Heart left ventricle (tissue), 13 donors: ENCODE results near the gene PSG5.
"Not testable (repeated sequence)": the region's sequence is repeated elsewhere in the genome, so short reads cannot be mapped to it uniquely, and the experiment has no call there.

Experiments used
- CTCF ChIP-seq, 12 donors: fragments of 200-600 bp; sonication (generic) in 4 of 12; IDR thresholded peaks; one replicate each; pipeline versions ENCODE4 v1.5.0 to v1.8.0; 2018 to 2022; ENCODE audit warnings: antibody characterized with exemption in 12 of 12, mild to moderate bottlenecking in 5 of 12
- POLR2A ChIP-seq, 2 donors: fragments of 450-650 bp; IDR thresholded peaks; one replicate each; pipeline ENCODE4 v1.6.1; 2017; ENCODE audit warnings: antibody characterized with exemption in 2 of 2, mild to moderate bottlenecking in 2 of 2, moderate library complexity in 2 of 2
- donor health status: ischemic (EF 13 %, LVEDD 7.1; RV severe dilation, severe dysfunction).
- donor health status: DM: no; HTN: yes; CAD: no.
- donor health status: DM: no; HTN: no; CAD: no.
- donor health status: ischemic (EF 25% LVEDD 6.9; RV normal size, moderate dysfunction).
- donor health status: ischemic (EF 25% LVEDD 5.7; RV mildly dilated, moderate dysfunction).
- donor health status: ischemic (EF 35%, LVEDD 5.7; RV mildly dilated, moderate dysfunction).
- donor health status: nonischemic (EF 11% LVEDD 7.7; RV severe dilation, severe dysfunction).
- donor health status: DM: yes; HTN: yes; CAD: no.
- donor health status: PGD.
- donor health status: ischemic (EF 29% LVEDD 5.4; RV normal size, mild dysfunction).
- donor health status: nonischemic (EF 23%, LVEDD 6.1; RV moderate dilation, normal function).

GRCh38 chr19:43141763-43142162 lies 44.6 kb downstream of the PSG5 start:
- TF ChIP-seq CTCF, POLR2A (IDR thresholded peaks at IDR 0.05): not testable (repeated sequence)
